IMR-90 (cell line): ENCODE measurements around the gene ALAD. TPM values are rescaled to one million over a fixed set of nuclear protein-coding genes. Genes with fewer than 3 reads are reported as not detected.

Source experiments
- ATAC-seq: fragments of 200-7000 bp; cut with Tn5 transposase; 2 replicates; pipeline ENCODE4 v1.9.1; 2020; ENCODE audit warnings: low read depth, mild to moderate bottlenecking, moderate library complexity
- BruUV-seq: library from RNA; stranded (reverse); fragments of 400-500 nt; replicated peaks from 2 replicates; lab custom pipeline; 2021; lab: Mats Ljungman, UMichigan
- CTCF ChIA-PET: fragments of 300-600 bp; formaldehyde crosslinking; extraction: SDS; loops from one replicate; lab custom pipeline; 2021; ENCODE audit warnings: antibody characterized with exemption; lab: Yijun Ruan, JAX
- POLR2A ChIA-PET: fragments of 300-600 bp; sonication (Branson Sonifier 250); formaldehyde crosslinking; loops from one replicate; lab custom pipeline; 2022; ENCODE audit warnings: antibody characterized with exemption; ENCODE audit not compliant: unreplicated experiment; lab: Charles Lee
- DNase-seq: peaks from one replicate; pipeline ENCODE4 v3.0.0; 2013
- H2AFZ ChIP-seq: replicated peaks from 2 replicates; pipeline ENCODE3; 2013; ENCODE audit warnings: low read length, mild to moderate bottlenecking; ENCODE audit not compliant: poor library complexity
- H2AK5ac ChIP-seq: 2 replicates; pipeline ENCODE4 v1.6.1; 2013; ENCODE audit warnings: low read depth, low read length, inconsistent platforms
- H2AK9ac ChIP-seq: replicated peaks from 2 replicates; pipeline ENCODE3; 2013; ENCODE audit warnings: mild to moderate bottlenecking, low read depth, low read length, moderate library complexity; ENCODE audit not compliant: poor library complexity
- H2BK120ac ChIP-seq: 2 replicates; pipeline ENCODE4 v1.6.1; 2013; ENCODE audit warnings: low read depth, low read length, inconsistent platforms
- H2BK15ac ChIP-seq: 3 replicates; pipeline ENCODE4 v1.6.1; 2013; ENCODE audit warnings: low read depth, low read length, inconsistent platforms
- H2BK20ac ChIP-seq: 2 replicates; pipeline ENCODE4 v1.6.1; 2013; ENCODE audit warnings: low read depth, mild to moderate bottlenecking, inconsistent platforms, low read length, moderate library complexity
- H2BK5ac ChIP-seq: 2 replicates; pipeline ENCODE4 v1.6.1; 2013; ENCODE audit warnings: mild to moderate bottlenecking, low read depth, low read length, inconsistent platforms; ENCODE audit not compliant: poor library complexity, severe bottlenecking
- H3K14ac ChIP-seq: replicated peaks from 2 replicates; pipeline ENCODE4 v1.6.1; 2013; ENCODE audit warnings: low read depth, low read length, inconsistent platforms
- H3K18ac ChIP-seq: 2 replicates; pipeline ENCODE4 v1.6.1; 2013; ENCODE audit warnings: low read depth, low read length, control low read depth
- H3K23ac ChIP-seq: 2 replicates; pipeline ENCODE4 v1.6.1; 2013; ENCODE audit warnings: low read depth, low read length, inconsistent platforms
- H3K27ac ChIP-seq: 2 replicates; pipeline ENCODE4 v1.5.1; 2013; ENCODE audit warnings: mild to moderate bottlenecking, control low read depth, low read length; ENCODE audit not compliant: insufficient read depth
- H3K27me3 ChIP-seq: 2 replicates; pipeline ENCODE4 v1.6.1; 2013; ENCODE audit warnings: low read length; ENCODE audit not compliant: control insufficient read depth, insufficient read depth
- H3K36me3 ChIP-seq: 2 replicates; pipeline ENCODE4 v1.6.1; 2013; ENCODE audit warnings: low read length, mixed read lengths; ENCODE audit not compliant: control insufficient read depth, insufficient read depth
- H3K4ac ChIP-seq: 2 replicates; pipeline ENCODE4 v1.6.1; 2013; ENCODE audit warnings: low read depth, low read length, inconsistent platforms
- H3K4me1 ChIP-seq: 2 replicates; pipeline ENCODE4 v1.6.1; 2013; ENCODE audit warnings: low read length, mixed read lengths; ENCODE audit not compliant: control insufficient read depth, insufficient read depth
- H3K4me2 ChIP-seq: 2 replicates; pipeline ENCODE4 v1.6.1; 2013; ENCODE audit warnings: low read depth, mild to moderate bottlenecking, control low read depth, low read length, moderate library complexity
- H3K4me3 ChIP-seq: 2 replicates; pipeline ENCODE4 v1.5.1; 2013; ENCODE audit warnings: low read depth, mild to moderate bottlenecking, control low read depth, low read length, moderate library complexity; ENCODE audit not compliant: insufficient read depth
- H3K56ac ChIP-seq: 2 replicates; pipeline ENCODE4 v1.6.1; 2013; ENCODE audit warnings: low read length, inconsistent platforms; ENCODE audit not compliant: insufficient read depth; ENCODE audit errors: extremely low read depth
- H3K79me1 ChIP-seq, 2 experiments: 2 replicates each; pipeline ENCODE4 v1.6.1; 2013; ENCODE audit warnings: low read length in 2 of 2, inconsistent platforms in 1 of 2, low read depth in 1 of 2
- H3K9ac ChIP-seq: 2 replicates; pipeline ENCODE4 v1.6.1; 2013; ENCODE audit warnings: low read depth, low read length, control low read depth
- H3K9me1 ChIP-seq: 2 replicates; pipeline ENCODE4 v1.6.1; 2013; ENCODE audit warnings: low read length, inconsistent platforms; ENCODE audit not compliant: insufficient read depth
- H3K9me3 ChIP-seq: 2 replicates; pipeline ENCODE4 v1.6.1; 2013; ENCODE audit warnings: low read length; ENCODE audit not compliant: control insufficient read depth, insufficient read depth
- H4K20me1 ChIP-seq: 2 replicates; pipeline ENCODE4 v1.6.1; 2013; ENCODE audit warnings: low read length, inconsistent platforms; ENCODE audit not compliant: insufficient read depth
- H4K5ac ChIP-seq: 2 replicates; pipeline ENCODE4 v1.6.1; 2013; ENCODE audit warnings: mild to moderate bottlenecking, low read depth, low read length, control low read depth
- H4K8ac ChIP-seq, 2 experiments: 2 replicates each; pipeline ENCODE4 v1.6.1; 2013; ENCODE audit warnings: low read depth in 2 of 2, low read length in 2 of 2, control low read depth in 1 of 2, inconsistent platforms in 1 of 2
- H4K91ac ChIP-seq: 2 replicates; pipeline ENCODE4 v1.6.1; 2013; ENCODE audit warnings: low read depth, low read length, inconsistent platforms; ENCODE audit not compliant: insufficient read depth
- BHLHE40 ChIP-seq: fragments of 150-350 bp; IDR thresholded peaks from 2 replicates; pipeline ENCODE4 v1.6.1; 2016; ENCODE audit warnings: mild to moderate bottlenecking, low read depth, low read length
- CEBPB ChIP-seq: IDR thresholded peaks from 2 replicates; pipeline ENCODE4 v1.6.1; 2012; ENCODE audit warnings: low read depth, low read length, improper control_type of control experiment
- CHD1 ChIP-seq: IDR thresholded peaks from 2 replicates; pipeline ENCODE4 v1.6.1; 2012; ENCODE audit warnings: low read depth, low read length, improper control_type of control experiment
- FOS ChIP-seq: fragments of 150-350 bp; IDR thresholded peaks from 2 replicates; pipeline ENCODE4 v1.6.1; 2016; ENCODE audit warnings: low read depth, low read length
- MAFK ChIP-seq: IDR thresholded peaks from 2 replicates; pipeline ENCODE4 v1.6.1; 2012; ENCODE audit warnings: low read depth, low read length, improper control_type of control experiment
- MAZ ChIP-seq: IDR thresholded peaks from 2 replicates; pipeline ENCODE4 v1.6.1; 2012; ENCODE audit warnings: low read depth, mild to moderate bottlenecking, low read length, improper control_type of control experiment, moderate library complexity, borderline replicate concordance
- MXI1 ChIP-seq: IDR thresholded peaks from 2 replicates; pipeline ENCODE4 v1.6.1; 2012; ENCODE audit warnings: low read depth, mild to moderate bottlenecking, low read length, moderate library complexity, borderline replicate concordance
- NFE2L2 ChIP-seq: fragments of 150-350 bp; IDR thresholded peaks from 2 replicates; pipeline ENCODE4 v1.6.1; 2016; ENCODE audit warnings: low read depth, mild to moderate bottlenecking, low read length
- POLR2A ChIP-seq: IDR thresholded peaks from 2 replicates; pipeline ENCODE4 v1.6.1; 2012; ENCODE audit warnings: mild to moderate bottlenecking, low read depth, low read length
- RAD21 ChIP-seq: IDR thresholded peaks from 2 replicates; pipeline ENCODE4 v1.6.1; 2012; ENCODE audit warnings: low read length, improper control_type of control experiment
- RCOR1 ChIP-seq: IDR thresholded peaks from 2 replicates; pipeline ENCODE4 v1.6.1; 2012; ENCODE audit warnings: mild to moderate bottlenecking, low read length, improper control_type of control experiment; ENCODE audit not compliant: insufficient replicate concordance
- RFX5 ChIP-seq: IDR thresholded peaks from 2 replicates; pipeline ENCODE4 v1.8.0; 2012; ENCODE audit warnings: low read depth, mild to moderate bottlenecking, low read length, moderate library complexity
- SMC3 ChIP-seq: fragments of 150-350 bp; IDR thresholded peaks from 2 replicates; pipeline ENCODE4 v1.6.1; 2016; ENCODE audit warnings: low read depth, mild to moderate bottlenecking, antibody characterized with exemption, low read length, moderate library complexity
- whole genome bisulfite sequencing, 2 experiments: methylation state at CpG; one replicate each; pipeline versions ENCODE4 v1.1.5 to v1.1.7; 2013; ENCODE audit warnings: missing lambda C conversion rate in 2 of 2; ENCODE audit not compliant: insufficient read length in 1 of 2; ENCODE audit errors: extremely low coverage in 2 of 2; 5-methylcytosine and 5-hydroxymethylcytosine counted together
- dilution Hi-C: fragments of 300-500 bp; cut with HindIII; formaldehyde crosslinking; loops from one replicate; pipeline ENCODE4 v1.14.3; 2018; ENCODE audit warnings: low sequenced_read_pairs; ENCODE audit not compliant: unreplicated experiment
- in situ Hi-C: fragments of 300-500 bp; cut with MboI; formaldehyde crosslinking; loops from 3 replicates; pipeline ENCODE4 v1.14.3; 2019; ENCODE audit warnings: low sequenced_read_pairs, inconsistent platforms, mixed read lengths
- intact Hi-C: fragments of 100-400 bp; cut with micrococcal nuclease; formaldehyde crosslinking; loops from 2 replicates; pipeline ENCODE4 v1.10.0; 2022
- polyA plus RNA-seq, 3 experiments: library from polyadenylated mRNA; depleted of rRNA; stranded (reverse); fragments of >200 nt; gene quantifications; 2 replicates each; pipeline ENCODE4 v1.2.3, GENCODE V29; 2012; ENCODE audit warnings: low replicate concordance in 1 of 3
- total RNA-seq: library from RNA; depleted of rRNA; stranded (reverse); fragments of >200 nt; gene quantifications from 2 replicates; pipeline ENCODE4 v1.2.3, GENCODE V29; 2012
- TF ChIP-seq, protein P1 (sequence below): fragments of 150-350 bp; IDR thresholded peaks from 2 replicates; pipeline ENCODE4 v1.6.1; 2016; ENCODE audit warnings: low read depth, mild to moderate bottlenecking, low read length, moderate library complexity, borderline replicate concordance
- TF ChIP-seq, protein P2 (sequence below): conservative IDR thresholded peaks from 2 replicates; pipeline ENCODE4 v1.5.1; 2012; ENCODE audit warnings: mild to moderate bottlenecking, low read depth, low read length, improper control_type of control experiment
- TF ChIP-seq, protein P3 (sequence below): fragments of 150-350 bp; IDR thresholded peaks from 2 replicates; pipeline ENCODE4 v1.6.1; 2017; ENCODE audit warnings: mild to moderate bottlenecking, antibody characterized with exemption, low read length, low read depth

Gene ALAD
- total and polyA plus RNA-seq, 2 of the 4 experiments (the other 2 are of a cell fraction) = 11.1 to 15.6 TPM

DNA sequence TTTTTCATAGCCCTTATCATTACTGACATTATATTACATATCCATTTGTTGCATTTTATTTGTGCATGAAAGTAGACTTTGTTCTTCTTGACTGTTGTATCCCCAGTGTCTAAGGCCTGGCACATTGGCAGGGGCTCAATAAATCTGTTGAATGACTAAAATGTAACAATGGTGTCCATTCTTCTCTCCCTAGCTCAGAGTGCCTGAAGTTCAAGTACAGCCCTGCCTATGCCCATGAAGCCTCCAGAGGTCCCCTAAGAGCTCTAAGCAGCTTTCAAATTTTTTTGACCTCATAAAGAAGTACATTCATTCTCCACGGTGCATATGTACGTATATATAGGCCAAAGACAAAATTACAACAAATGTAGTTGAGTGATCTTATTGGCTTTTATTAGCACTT lies 55.9 kb downstream of the ALAD start:
- Histone ChIP-seq H3K4me3 (no peak overlapping the region), H2AK9ac (no peak overlapping the region), H2BK5ac (no peak overlapping the region), H2BK15ac (no peak overlapping the region), H4K8ac (no peak overlapping the region), H3K56ac (no peak overlapping the region), H4K91ac (no peak overlapping the region), H3K9me1 (peaks cover 6% of the 10 kb centered on the region; the same call in 1 of the 2 replicates), H3K14ac (no peak overlapping the region), H3K4me2 (no peak overlapping the region), H2AK5ac (no peak overlapping the region), H3K9me3 (no peaks in the 10 kb centered on the region), H4K20me1 (no peaks in the 10 kb centered on the region), H3K4me1 (no peaks in the 10 kb centered on the region), H3K36me3 (no peaks in the 10 kb centered on the region), H2BK120ac (no peak overlapping the region), H3K9ac (no peak overlapping the region), H3K23ac (no peak overlapping the region), H2BK20ac (no peak overlapping the region), H3K79me1 (no peaks in the 10 kb centered on the region), H3K18ac (no peak overlapping the region), H3K4ac (no peak overlapping the region), H2AFZ (no peak overlapping the region), H4K5ac (no peak overlapping the region), H3K27me3 (peaks cover 31% of the 10 kb centered on the region), H3K27ac (no peak overlapping the region)
- POLR2A ChIA-PET = no interaction called here
- BruUV-seq = no TSS peak
- dilution Hi-C loops (no loop called here), intact Hi-C loops (no loop called here), in situ Hi-C loops (no loop called here)
- CTCF ChIA-PET = no interaction called here
- WGBS, 2 experiments = no CpG with 5 or more reads among the region's 2 CpGs
- TF ChIP-seq RAD21 = no peak
- TF ChIP-seq RFX5 = no peak
- no peak for TF ChIP-seq NFE2L2
- TF ChIP-seq, protein P1, sequence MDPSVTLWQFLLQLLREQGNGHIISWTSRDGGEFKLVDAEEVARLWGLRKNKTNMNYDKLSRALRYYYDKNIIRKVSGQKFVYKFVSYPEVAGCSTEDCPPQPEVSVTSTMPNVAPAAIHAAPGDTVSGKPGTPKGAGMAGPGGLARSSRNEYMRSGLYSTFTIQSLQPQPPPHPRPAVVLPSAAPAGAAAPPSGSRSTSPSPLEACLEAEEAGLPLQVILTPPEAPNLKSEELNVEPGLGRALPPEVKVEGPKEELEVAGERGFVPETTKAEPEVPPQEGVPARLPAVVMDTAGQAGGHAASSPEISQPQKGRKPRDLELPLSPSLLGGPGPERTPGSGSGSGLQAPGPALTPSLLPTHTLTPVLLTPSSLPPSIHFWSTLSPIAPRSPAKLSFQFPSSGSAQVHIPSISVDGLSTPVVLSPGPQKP = no peak
- TF ChIP-seq MAZ = no peak
- TF ChIP-seq FOS = no peak
- TF ChIP-seq, protein P2, sequence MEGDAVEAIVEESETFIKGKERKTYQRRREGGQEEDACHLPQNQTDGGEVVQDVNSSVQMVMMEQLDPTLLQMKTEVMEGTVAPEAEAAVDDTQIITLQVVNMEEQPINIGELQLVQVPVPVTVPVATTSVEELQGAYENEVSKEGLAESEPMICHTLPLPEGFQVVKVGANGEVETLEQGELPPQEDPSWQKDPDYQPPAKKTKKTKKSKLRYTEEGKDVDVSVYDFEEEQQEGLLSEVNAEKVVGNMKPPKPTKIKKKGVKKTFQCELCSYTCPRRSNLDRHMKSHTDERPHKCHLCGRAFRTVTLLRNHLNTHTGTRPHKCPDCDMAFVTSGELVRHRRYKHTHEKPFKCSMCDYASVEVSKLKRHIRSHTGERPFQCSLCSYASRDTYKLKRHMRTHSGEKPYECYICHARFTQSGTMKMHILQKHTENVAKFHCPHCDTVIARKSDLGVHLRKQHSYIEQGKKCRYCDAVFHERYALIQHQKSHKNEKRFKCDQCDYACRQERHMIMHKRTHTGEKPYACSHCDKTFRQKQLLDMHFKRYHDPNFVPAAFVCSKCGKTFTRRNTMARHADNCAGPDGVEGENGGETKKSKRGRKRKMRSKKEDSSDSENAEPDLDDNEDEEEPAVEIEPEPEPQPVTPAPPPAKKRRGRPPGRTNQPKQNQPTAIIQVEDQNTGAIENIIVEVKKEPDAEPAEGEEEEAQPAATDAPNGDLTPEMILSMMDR = no peak
- TF ChIP-seq POLR2A = no peak
- no peak for TF ChIP-seq RCOR1
- TF ChIP-seq SMC3 = no peak
- TF ChIP-seq BHLHE40 = no peak
- TF ChIP-seq, protein P3, sequence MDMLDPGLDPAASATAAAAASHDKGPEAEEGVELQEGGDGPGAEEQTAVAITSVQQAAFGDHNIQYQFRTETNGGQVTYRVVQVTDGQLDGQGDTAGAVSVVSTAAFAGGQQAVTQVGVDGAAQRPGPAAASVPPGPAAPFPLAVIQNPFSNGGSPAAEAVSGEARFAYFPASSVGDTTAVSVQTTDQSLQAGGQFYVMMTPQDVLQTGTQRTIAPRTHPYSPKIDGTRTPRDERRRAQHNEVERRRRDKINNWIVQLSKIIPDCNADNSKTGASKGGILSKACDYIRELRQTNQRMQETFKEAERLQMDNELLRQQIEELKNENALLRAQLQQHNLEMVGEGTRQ = no peak
- no peak for TF ChIP-seq MAFK
- TF ChIP-seq CHD1 = no peak
- TF ChIP-seq MXI1 = no peak
- no peak for TF ChIP-seq CEBPB
- no peak for ATAC-seq
- DNase-seq = no peak
